ENCODE results near the gene TRIM67. TPM values are rescaled to one million over a fixed set of nuclear protein-coding genes. Genes with fewer than 3 reads are reported as not detected.

Gene TRIM67
- polyA plus RNA-seq, 2 of the 4 experiments (the other 2 are of a cell fraction), result 0.23 to 0.35 TPM

DNA sequence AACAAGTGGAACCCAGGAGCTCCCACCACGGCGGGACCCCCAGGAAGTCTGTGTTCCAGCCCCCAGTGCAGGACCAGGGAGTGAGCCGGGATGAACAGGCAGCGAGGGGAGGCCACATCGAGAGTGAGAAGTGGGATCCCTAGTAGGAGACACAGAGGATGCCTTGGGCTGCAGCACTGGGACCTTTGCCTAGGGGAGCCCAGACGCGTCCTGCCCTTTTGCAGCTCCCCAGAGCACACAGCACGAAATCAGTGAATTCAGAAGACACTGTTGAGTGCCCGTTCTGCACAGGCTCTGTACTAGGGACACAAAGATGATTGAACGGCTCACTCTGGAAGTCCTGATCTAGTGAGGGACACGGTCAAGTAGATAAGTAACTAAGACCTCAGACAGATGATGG is 23.5 kb downstream of the TRIM67 start:
- no peak for DNase-seq (ENCODE audit: low read depth in 1 of 2, low spot score in 1 of 2)
- ATAC-seq, result no peak
- ChIA-PET POLR2A (no interaction called here), CTCF (interaction anchor here (0.6 to 1.5 kb wide), 3 partner anchors 12 to 85 kb away, joined by 3 read pairs; no protein-coding TSS in a partner anchor)
- H3K4me3 ChIP-seq, result no peak overlapping the region
- WGBS (ENCODE audit: missing lambda C conversion rate), result 75% methylated on average over 11 of the region's 11 CpGs
- no peaks in the 10 kb centered on the region for H3K4me1 ChIP-seq
- H3K9me3 ChIP-seq, result peaks cover 3% of the 10 kb centered on the region; the same call in 1 of the 3 replicates
- H3K27ac ChIP-seq, result no peak overlapping the region; a peak in 1 of 6 replicates
- H3K4me2 ChIP-seq, result no peak overlapping the region
- no peak for FAIRE-seq
- TF ChIP-seq, protein P1, sequence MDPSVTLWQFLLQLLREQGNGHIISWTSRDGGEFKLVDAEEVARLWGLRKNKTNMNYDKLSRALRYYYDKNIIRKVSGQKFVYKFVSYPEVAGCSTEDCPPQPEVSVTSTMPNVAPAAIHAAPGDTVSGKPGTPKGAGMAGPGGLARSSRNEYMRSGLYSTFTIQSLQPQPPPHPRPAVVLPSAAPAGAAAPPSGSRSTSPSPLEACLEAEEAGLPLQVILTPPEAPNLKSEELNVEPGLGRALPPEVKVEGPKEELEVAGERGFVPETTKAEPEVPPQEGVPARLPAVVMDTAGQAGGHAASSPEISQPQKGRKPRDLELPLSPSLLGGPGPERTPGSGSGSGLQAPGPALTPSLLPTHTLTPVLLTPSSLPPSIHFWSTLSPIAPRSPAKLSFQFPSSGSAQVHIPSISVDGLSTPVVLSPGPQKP (IDR thresholded peaks at IDR 0.05; ENCODE audit: low read depth, low read length), result no peak
- TF ChIP-seq SREBF2 (IDR thresholded peaks at IDR 0.05) (no peak), CHD2 (IDR thresholded peaks at IDR 0.05; ENCODE audit: low read length, partially characterized antibody) (no peak), CBX2 (IDR thresholded peaks at IDR 0.05; ENCODE audit: borderline replicate concordance, low read depth) (no peak), FOXS1 (CRISPR knock-in tag; IDR thresholded peaks at IDR 0.05) (no peak), HEYL (CRISPR knock-in tag; IDR thresholded peaks at IDR 0.05) (no peak), KDM5A (IDR thresholded peaks at IDR 0.05) (no peak)
- TF ChIP-seq, protein P2, sequence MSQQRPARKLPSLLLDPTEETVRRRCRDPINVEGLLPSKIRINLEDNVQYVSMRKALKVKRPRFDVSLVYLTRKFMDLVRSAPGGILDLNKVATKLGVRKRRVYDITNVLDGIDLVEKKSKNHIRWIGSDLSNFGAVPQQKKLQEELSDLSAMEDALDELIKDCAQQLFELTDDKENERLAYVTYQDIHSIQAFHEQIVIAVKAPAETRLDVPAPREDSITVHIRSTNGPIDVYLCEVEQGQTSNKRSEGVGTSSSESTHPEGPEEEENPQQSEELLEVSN (IDR thresholded peaks at IDR 0.05; ENCODE audit: borderline replicate concordance, low read depth), result no peak
- TF ChIP-seq, protein P3, sequence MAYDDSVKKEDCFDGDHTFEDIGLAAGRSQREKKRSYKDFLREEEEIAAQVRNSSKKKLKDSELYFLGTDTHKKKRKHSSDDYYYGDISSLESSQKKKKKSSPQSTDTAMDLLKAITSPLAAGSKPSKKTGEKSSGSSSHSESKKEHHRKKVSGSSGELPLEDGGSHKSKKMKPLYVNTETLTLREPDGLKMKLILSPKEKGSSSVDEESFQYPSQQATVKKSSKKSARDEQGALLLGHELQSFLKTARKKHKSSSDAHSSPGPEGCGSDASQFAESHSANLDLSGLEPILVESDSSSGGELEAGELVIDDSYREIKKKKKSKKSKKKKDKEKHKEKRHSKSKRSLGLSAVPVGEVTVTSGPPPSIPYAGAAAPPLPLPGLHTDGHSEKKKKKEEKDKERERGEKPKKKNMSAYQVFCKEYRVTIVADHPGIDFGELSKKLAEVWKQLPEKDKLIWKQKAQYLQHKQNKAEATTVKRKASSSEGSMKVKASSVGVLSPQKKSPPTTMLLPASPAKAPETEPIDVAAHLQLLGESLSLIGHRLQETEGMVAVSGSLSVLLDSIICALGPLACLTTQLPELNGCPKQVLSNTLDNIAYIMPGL (CRISPR knock-in tag; IDR thresholded peaks at IDR 0.05; ENCODE audit: borderline replicate concordance), result no peak

DNA sequence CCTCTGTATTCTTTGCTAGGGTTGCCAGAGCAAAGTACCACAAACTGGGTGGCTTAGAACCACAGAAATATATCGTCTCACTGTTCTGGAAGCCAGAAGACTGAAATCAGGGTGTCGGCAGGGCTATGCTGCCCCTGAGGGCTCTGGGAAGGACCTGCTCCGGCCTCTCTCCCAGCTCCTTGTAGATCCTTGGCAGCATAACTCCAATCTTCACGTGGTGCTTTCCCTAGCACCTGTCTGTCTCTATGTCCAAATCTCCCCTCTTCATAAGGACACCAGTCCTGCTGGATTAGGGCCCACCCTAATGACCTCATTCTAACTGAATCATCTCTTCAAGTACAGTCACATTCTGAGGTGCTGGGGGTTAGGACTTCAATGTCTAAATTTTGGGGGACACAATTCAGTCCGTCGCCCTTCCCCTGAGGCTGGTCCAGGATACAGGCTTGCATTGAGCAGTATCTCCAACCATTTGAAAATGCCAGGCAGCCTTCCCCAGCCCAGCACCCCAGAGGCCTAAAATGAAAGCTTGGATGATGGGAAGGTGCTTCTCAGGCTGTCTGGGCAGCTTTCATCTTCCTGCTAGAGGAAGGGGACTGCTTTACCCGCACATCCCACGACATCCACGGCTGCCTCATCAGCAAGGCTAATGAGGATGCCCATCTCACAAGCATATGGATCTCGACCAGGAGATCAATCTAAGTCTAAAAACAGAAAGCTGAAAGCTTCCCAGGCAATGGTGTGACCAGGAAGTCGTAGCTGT is 24.7 kb downstream of the TRIM67 start:
- no peak for ATAC-seq
- no peak overlapping the region for H3K4me3 ChIP-seq
- 77% methylated on average over 11 of the region's 11 CpGs for WGBS (ENCODE audit: missing lambda C conversion rate)
- H3K4me2 ChIP-seq, result no peak overlapping the region
- no peak for DNase-seq (ENCODE audit: low read depth in 1 of 2, low spot score in 1 of 2)
- H3K9me3 ChIP-seq, result peaks cover 3% of the 10 kb centered on the region; the same call in 1 of the 3 replicates
- H3K27ac ChIP-seq, result 0 out of 6 replicates have a peak overlapping the region, but pooled peaks of 1 of the 2 experiments have one; percentile 13
- FAIRE-seq, result no peak
- ChIA-PET CTCF (interaction anchor here (1.0 to 1.5 kb wide), 2 partner anchors 25 to 390 kb away, joined by 3 read pairs; no protein-coding TSS in a partner anchor), POLR2A (no interaction called here)
- no peaks in the 10 kb centered on the region for H3K4me1 ChIP-seq
- no peak for TF ChIP-seq HEYL (CRISPR knock-in tag; IDR thresholded peaks at IDR 0.05)
- TF ChIP-seq CBX2 (IDR thresholded peaks at IDR 0.05; ENCODE audit: borderline replicate concordance, low read depth), result no peak

DNA sequence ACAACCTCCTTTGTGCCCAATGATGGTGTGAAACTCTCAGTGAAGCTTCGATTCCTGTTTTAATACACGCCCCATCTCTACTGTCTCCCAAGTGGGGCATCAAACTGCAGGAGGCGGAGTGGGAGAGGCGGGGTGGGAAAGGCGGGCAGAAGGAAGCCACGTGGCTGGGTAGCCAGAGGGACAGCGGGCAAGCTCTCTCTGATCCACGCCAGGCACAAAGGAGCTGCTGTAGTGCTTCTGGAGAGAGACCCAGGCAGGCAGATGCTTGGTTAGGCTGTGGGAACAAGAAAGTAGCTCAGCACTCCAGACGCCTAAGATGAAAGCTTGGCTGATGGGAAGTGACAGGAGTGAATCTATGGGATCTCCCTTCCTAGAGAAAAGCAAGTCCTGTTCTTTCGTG is 25.7 kb downstream of the TRIM67 start:
- POLR2A ChIA-PET, result no interaction called here
- Histone ChIP-seq H3K4me2 (no peak overlapping the region), H3K9me3 (peaks cover 3% of the 10 kb centered on the region; the same call in 1 of the 3 replicates), H3K4me1 (peaks cover 5% of the 10 kb centered on the region), H3K27ac (peak overlapping the region in 1 of 2 experiments; percentile 57; a peak in 3 of 6 replicates), H3K4me3 (no peak overlapping the region)
- no peak for TF ChIP-seq HDAC2 (IDR thresholded peaks at IDR 0.05)
- TF ChIP-seq RARB (CRISPR knock-in tag; IDR thresholded peaks at IDR 0.05), result no peak
- TF ChIP-seq MYC (IDR thresholded peaks at IDR 0.05; ENCODE audit: borderline replicate concordance, low read length), result no peak
- TF ChIP-seq TP53 (CRISPR knock-in tag; IDR thresholded peaks at IDR 0.05), result no peak
- TF ChIP-seq CBX2 (IDR thresholded peaks at IDR 0.05; ENCODE audit: borderline replicate concordance, low read depth), result no peak
- TF ChIP-seq, protein P1 (IDR thresholded peaks at IDR 0.05; ENCODE audit: low read depth, low read length), result no peak
- TF ChIP-seq BHLHE40 (IDR thresholded peaks at IDR 0.05; ENCODE audit: low read depth, low read length), result no peak
- TF ChIP-seq MAZ (IDR thresholded peaks at IDR 0.05; ENCODE audit: borderline replicate concordance, low read depth, low read length), result no peak
- TF ChIP-seq MAFK (IDR thresholded peaks at IDR 0.05; ENCODE audit: partially characterized antibody), result no peak
- no peak for TF ChIP-seq CHD4 (IDR thresholded peaks at IDR 0.05; ENCODE audit: borderline replicate concordance)
- TF ChIP-seq, protein P4, sequence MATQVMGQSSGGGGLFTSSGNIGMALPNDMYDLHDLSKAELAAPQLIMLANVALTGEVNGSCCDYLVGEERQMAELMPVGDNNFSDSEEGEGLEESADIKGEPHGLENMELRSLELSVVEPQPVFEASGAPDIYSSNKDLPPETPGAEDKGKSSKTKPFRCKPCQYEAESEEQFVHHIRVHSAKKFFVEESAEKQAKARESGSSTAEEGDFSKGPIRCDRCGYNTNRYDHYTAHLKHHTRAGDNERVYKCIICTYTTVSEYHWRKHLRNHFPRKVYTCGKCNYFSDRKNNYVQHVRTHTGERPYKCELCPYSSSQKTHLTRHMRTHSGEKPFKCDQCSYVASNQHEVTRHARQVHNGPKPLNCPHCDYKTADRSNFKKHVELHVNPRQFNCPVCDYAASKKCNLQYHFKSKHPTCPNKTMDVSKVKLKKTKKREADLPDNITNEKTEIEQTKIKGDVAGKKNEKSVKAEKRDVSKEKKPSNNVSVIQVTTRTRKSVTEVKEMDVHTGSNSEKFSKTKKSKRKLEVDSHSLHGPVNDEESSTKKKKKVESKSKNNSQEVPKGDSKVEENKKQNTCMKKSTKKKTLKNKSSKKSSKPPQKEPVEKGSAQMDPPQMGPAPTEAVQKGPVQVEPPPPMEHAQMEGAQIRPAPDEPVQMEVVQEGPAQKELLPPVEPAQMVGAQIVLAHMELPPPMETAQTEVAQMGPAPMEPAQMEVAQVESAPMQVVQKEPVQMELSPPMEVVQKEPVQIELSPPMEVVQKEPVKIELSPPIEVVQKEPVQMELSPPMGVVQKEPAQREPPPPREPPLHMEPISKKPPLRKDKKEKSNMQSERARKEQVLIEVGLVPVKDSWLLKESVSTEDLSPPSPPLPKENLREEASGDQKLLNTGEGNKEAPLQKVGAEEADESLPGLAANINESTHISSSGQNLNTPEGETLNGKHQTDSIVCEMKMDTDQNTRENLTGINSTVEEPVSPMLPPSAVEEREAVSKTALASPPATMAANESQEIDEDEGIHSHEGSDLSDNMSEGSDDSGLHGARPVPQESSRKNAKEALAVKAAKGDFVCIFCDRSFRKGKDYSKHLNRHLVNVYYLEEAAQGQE (IDR thresholded peaks at IDR 0.05), result no peak
- TF ChIP-seq RAD21 (conservative IDR thresholded peaks at IDR 0.05 in 1 of 2, IDR thresholded peaks at IDR 0.05 in 1 of 2), result no peak
- 85% methylated on average over 10 of the region's 10 CpGs for WGBS (ENCODE audit: missing lambda C conversion rate)
- DNase-seq (ENCODE audit: low read depth in 1 of 2, low spot score in 1 of 2) (no peak), ATAC-seq (no peak), FAIRE-seq (no peak)
- CTCF ChIA-PET, result interaction anchor here (1.0 to 2.4 kb wide), 4 partner anchors 11 to 391 kb away, joined by 3 to 7 read pairs (median 3); no protein-coding TSS in a partner anchor

Data from A549 (cell line).